IMR-90 (cell line): ENCODE results near the gene TMC1.

Source experiments
- POLR2A ChIP-seq: IDR thresholded peaks from 2 replicates; pipeline ENCODE4 v1.6.1; 2012; ENCODE audit warnings: mild to moderate bottlenecking, low read depth, low read length
- TF ChIP-seq, protein P1 (sequence below): fragments of 150-350 bp; IDR thresholded peaks from 2 replicates; pipeline ENCODE4 v1.6.1; 2016; ENCODE audit warnings: low read depth, mild to moderate bottlenecking, low read length, moderate library complexity, borderline replicate concordance
- TF ChIP-seq, protein P2 (sequence below): conservative IDR thresholded peaks from 2 replicates; pipeline ENCODE4 v1.5.1; 2012; ENCODE audit warnings: mild to moderate bottlenecking, low read depth, low read length, improper control_type of control experiment

DNA sequence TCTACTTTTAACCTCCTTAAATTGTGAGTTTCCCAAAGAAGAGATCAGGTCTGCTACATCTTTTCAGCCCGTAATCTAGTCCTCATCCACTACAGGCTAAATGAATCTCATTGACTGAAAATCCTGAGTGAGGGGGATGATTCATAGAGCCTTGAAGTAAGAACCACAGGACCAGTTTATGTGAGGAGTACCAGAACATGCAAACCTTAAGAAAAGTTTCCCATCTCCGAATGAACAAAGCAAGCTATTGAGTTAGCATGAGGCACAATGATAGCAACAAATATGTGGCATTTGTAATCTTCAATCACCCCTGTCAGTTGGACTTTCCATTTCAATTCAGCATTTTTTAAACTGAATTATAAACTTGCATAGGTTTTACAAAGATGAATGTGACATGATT, 234.4 kb downstream of the TMC1 start:
- TF ChIP-seq, protein P1, sequence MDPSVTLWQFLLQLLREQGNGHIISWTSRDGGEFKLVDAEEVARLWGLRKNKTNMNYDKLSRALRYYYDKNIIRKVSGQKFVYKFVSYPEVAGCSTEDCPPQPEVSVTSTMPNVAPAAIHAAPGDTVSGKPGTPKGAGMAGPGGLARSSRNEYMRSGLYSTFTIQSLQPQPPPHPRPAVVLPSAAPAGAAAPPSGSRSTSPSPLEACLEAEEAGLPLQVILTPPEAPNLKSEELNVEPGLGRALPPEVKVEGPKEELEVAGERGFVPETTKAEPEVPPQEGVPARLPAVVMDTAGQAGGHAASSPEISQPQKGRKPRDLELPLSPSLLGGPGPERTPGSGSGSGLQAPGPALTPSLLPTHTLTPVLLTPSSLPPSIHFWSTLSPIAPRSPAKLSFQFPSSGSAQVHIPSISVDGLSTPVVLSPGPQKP, result no peak
- TF ChIP-seq, protein P2, sequence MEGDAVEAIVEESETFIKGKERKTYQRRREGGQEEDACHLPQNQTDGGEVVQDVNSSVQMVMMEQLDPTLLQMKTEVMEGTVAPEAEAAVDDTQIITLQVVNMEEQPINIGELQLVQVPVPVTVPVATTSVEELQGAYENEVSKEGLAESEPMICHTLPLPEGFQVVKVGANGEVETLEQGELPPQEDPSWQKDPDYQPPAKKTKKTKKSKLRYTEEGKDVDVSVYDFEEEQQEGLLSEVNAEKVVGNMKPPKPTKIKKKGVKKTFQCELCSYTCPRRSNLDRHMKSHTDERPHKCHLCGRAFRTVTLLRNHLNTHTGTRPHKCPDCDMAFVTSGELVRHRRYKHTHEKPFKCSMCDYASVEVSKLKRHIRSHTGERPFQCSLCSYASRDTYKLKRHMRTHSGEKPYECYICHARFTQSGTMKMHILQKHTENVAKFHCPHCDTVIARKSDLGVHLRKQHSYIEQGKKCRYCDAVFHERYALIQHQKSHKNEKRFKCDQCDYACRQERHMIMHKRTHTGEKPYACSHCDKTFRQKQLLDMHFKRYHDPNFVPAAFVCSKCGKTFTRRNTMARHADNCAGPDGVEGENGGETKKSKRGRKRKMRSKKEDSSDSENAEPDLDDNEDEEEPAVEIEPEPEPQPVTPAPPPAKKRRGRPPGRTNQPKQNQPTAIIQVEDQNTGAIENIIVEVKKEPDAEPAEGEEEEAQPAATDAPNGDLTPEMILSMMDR, result no peak
- TF ChIP-seq POLR2A, result no peak
